Hepatocyte (in vitro differentiated cells): ENCODE data around the gene ADAMTS7.

Experiments
- CTCF ChIP-seq: fragments of 200-600 bp; sonication (generic); IDR thresholded peaks from 2 replicates; pipeline ENCODE4 v1.5.1; 2016; ENCODE audit warnings: antibody characterized with exemption, mild to moderate bottlenecking; ENCODE audit not compliant: poor library complexity
- EZH2 ChIP-seq: fragments of 200-600 bp; sonication (generic); IDR thresholded peaks from 2 replicates; pipeline ENCODE4 v1.6.1; 2016; ENCODE audit warnings: antibody characterized with exemption, mild to moderate bottlenecking, borderline replicate concordance

DNA sequence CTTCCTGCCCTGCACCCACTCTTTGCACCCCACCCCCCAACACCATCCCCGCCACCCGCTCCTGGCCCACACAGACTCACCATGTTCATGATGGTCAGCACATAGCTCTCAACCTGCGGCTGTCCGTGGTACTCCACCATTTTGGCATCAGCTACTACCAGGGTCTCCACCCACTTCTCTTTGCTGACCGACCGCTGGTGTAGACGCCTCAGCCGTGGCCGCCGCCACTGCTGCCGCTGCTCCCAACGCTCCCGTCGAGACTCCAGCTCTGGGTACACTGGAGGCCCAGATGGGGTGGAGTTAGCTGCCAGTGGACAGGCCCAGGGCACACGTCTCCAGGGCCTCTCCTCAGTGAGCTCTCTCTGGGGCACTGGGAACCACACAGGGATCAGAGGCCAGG lies 14.8 kb downstream of the ADAMTS7 start:
- TF ChIP-seq CTCF (no peak), EZH2 (no peak)
